Endothelial cell of umbilical vein (primary cell): ENCODE measurements around the gene FARP1.

Source experiments
- CTCF ChIP-seq, 2 donors: IDR thresholded peaks; 1 replicate in 1 of 2; 2 replicates in 1 of 2; pipeline ENCODE4 v1.5.1; 2011; ENCODE audit warnings: low read length in 2 of 2, mild to moderate bottlenecking in 2 of 2, moderate library complexity in 2 of 2, control low read depth in 1 of 2, inconsistent platforms in 1 of 2, low read depth in 1 of 2; ENCODE audit not compliant: insufficient read depth in 1 of 2; ENCODE audit errors: extremely low read depth in 1 of 2
- MAX ChIP-seq: IDR thresholded peaks from 2 replicates; pipeline ENCODE4 v1.6.1; 2011; ENCODE audit not compliant: insufficient read depth, insufficient read length
- POLR2AphosphoS5 ChIP-seq: IDR thresholded peaks from 2 replicates; pipeline ENCODE4 v1.6.1; 2012; ENCODE audit warnings: low read depth, mild to moderate bottlenecking, control low read depth, low read length, moderate library complexity; ENCODE audit not compliant: insufficient read depth

GRCh38 chr13:98377635-98378378 is 234.9 kb downstream of the FARP1 start:
- TF ChIP-seq MAX (no peak), POLR2AphosphoS5 (no peak), CTCF (IDR thresholded peaks at IDR 0.05; ENCODE audit: extremely low read depth in 1 of 2, insufficient read depth in 1 of 2, low read depth in 1 of 2, low read length in 2 of 2) (no peak)
